ENCODE data around the gene PDIK1L. TPM values are rescaled to one million over a fixed set of nuclear protein-coding genes. Genes with fewer than 3 reads are reported as not detected.

The PDIK1L gene
- polyA plus RNA-seq, 1 donor (not counting 4 experiments of a cell fraction or from before 2014, with no cell fraction given): 2.8 TPM

- Histone ChIP-seq H3K9me3 (ENCODE audit: control insufficient read depth, low read depth, low read length) (no peaks in the 10 kb centered on the region), H3K9me1 (ENCODE audit: control insufficient read depth, extremely low read depth, insufficient read depth, low read length) (no peaks in the 10 kb centered on the region), H2AFZ (ENCODE audit: control insufficient read depth, low read length) (no peak overlapping the region), H4K20me1 (ENCODE audit: control insufficient read depth, extremely low read depth, insufficient read depth, low read length) (no peaks in the 10 kb centered on the region), H3K27me3 (ENCODE audit: control insufficient read depth, extremely low read depth, insufficient read depth, low read length) (no peaks in the 10 kb centered on the region), H3K27ac (ENCODE audit: control insufficient read depth, insufficient read depth, low read length) (no peak overlapping the region), H3K4me2 (ENCODE audit: control insufficient read depth, extremely low read depth, insufficient read depth, low read depth, low read length) (no peak overlapping the region), H3K36me3 (ENCODE audit: control insufficient read depth in 2 of 2, extremely low read depth in 1 of 2, insufficient read depth in 2 of 2, low read length in 2 of 2) (no peaks in the 10 kb centered on the region), H3K4me1 (ENCODE audit: control insufficient read depth, extremely low read depth, insufficient read depth, low read length) (peaks cover 4% of the 10 kb centered on the region), H3K79me2 (ENCODE audit: control insufficient read depth, insufficient read depth, low read length) (no peaks in the 10 kb centered on the region), H3K4me3 (ENCODE audit: control insufficient read depth in 2 of 3, extremely low read depth in 1 of 3, insufficient read depth in 2 of 3, low read depth in 1 of 3, low read length in 3 of 3) (no peak overlapping the region), H3K9ac (ENCODE audit: control insufficient read depth, extremely low read depth, insufficient read depth, low read length) (no peak overlapping the region)
- TF ChIP-seq EZH2 (IDR thresholded peaks at IDR 0.05; ENCODE audit: low read length) (no peak), CTCF (optimal IDR thresholded peaks at IDR 0.05 in 1 of 3, IDR thresholded peaks at IDR 0.05 in 1 of 3, conservative IDR thresholded peaks at IDR 0.05 in 1 of 3; ENCODE audit: extremely low read depth in 1 of 3, insufficient read depth in 2 of 3, low read length in 3 of 3) (no peak)
- FAIRE-seq (no peak), DNase-seq (ENCODE audit: low read depth, low spot score) (no peak)
- dilution Hi-C loops (cut with MboI; ENCODE audit: extremely low pct_ligation_motif_present, low sequenced_read_pairs): no loop called here
Measured at GRCh38 chr1:26077524-26077923, 34.1 kb upstream of the PDIK1L start.

DNA sequence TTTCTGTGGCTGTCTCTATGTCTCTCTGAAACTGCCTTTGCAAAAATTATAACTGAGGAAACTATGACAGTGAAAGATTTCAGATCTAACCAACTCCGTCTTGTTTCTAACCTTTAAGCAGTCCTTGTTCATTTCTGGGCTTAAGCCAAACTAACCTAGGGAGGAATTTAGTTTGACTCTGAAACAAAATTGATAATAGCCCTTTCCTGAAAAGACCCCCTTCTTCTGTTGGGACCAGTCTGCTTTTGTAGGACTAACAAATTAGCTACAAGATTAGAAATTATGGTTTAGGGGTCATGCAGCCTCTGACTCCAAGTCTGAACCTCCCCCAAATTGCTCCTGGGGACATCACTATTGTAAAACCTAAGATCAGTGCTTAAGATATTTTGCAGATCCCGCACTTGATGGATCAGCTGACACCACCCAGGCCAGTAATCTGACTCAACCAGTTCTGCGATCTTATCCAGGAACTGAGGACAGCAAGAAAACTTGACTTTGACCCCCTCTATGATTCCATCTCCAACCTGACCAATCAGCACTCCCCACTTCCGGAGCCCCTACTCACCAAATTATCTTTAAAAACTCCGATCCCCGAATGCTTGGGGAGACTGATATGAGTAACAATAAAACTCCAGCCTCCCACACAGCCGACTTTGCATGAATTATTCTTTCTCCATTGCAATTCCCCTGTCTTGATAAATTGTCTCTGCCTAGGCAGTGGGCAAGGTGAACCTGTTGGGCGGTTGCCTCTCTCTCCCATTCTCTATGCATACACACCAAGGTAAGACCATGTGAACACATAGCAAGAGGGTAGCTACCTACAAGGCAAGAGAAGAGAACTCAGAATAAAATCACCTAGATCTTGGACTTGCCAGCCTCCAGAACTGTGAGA is 33.1 kb upstream of the PDIK1L start:
- Histone ChIP-seq H3K27me3 (ENCODE audit: control insufficient read depth, extremely low read depth, insufficient read depth, low read length) (no peaks in the 10 kb centered on the region), H3K4me2 (ENCODE audit: control insufficient read depth, extremely low read depth, insufficient read depth, low read depth, low read length) (no peak overlapping the region), H3K9me3 (ENCODE audit: control insufficient read depth, low read depth, low read length) (no peaks in the 10 kb centered on the region), H3K9ac (ENCODE audit: control insufficient read depth, extremely low read depth, insufficient read depth, low read length) (no peak overlapping the region), H3K9me1 (ENCODE audit: control insufficient read depth, extremely low read depth, insufficient read depth, low read length) (no peaks in the 10 kb centered on the region), H2AFZ (ENCODE audit: control insufficient read depth, low read length) (no peak overlapping the region), H3K79me2 (ENCODE audit: control insufficient read depth, insufficient read depth, low read length) (no peaks in the 10 kb centered on the region), H3K4me1 (ENCODE audit: control insufficient read depth, extremely low read depth, insufficient read depth, low read length) (peaks cover 7% of the 10 kb centered on the region), H3K4me3 (ENCODE audit: control insufficient read depth in 2 of 3, extremely low read depth in 1 of 3, insufficient read depth in 2 of 3, low read depth in 1 of 3, low read length in 3 of 3) (no peak overlapping the region), H3K36me3 (ENCODE audit: control insufficient read depth in 2 of 2, extremely low read depth in 1 of 2, insufficient read depth in 2 of 2, low read length in 2 of 2) (no peaks in the 10 kb centered on the region), H4K20me1 (ENCODE audit: control insufficient read depth, extremely low read depth, insufficient read depth, low read length) (no peaks in the 10 kb centered on the region), H3K27ac (ENCODE audit: control insufficient read depth, insufficient read depth, low read length) (no peak overlapping the region)
- TF ChIP-seq CTCF (optimal IDR thresholded peaks at IDR 0.05 in 1 of 3, IDR thresholded peaks at IDR 0.05 in 1 of 3, conservative IDR thresholded peaks at IDR 0.05 in 1 of 3; ENCODE audit: extremely low read depth in 1 of 3, insufficient read depth in 2 of 3, low read length in 3 of 3): no peak
- no peak for TF ChIP-seq EZH2 (IDR thresholded peaks at IDR 0.05; ENCODE audit: low read length)
- FAIRE-seq (peak; percentile 34), DNase-seq (ENCODE audit: low read depth, low spot score) (no peak)
- dilution Hi-C loops (cut with MboI; ENCODE audit: extremely low pct_ligation_motif_present, low sequenced_read_pairs): no loop called here

All from keratinocyte (primary cell).